SU-DHL-6 (cell line): Measurements from ENCODE around the gene RPGRIP1L.

Experiments
- H2AFZ ChIP-seq: fragments of 200-600 bp; sonication (generic); 2 replicates; pipeline ENCODE4 v1.6.1; 2014; ENCODE audit warnings: low read depth, mild to moderate bottlenecking, moderate library complexity, mixed read lengths, antibody characterized with exemption, low read length; ENCODE audit not compliant: severe bottlenecking
- H3F3A ChIP-seq: fragments of 200-600 bp; shearing (Covaris generic); 2 replicates; pipeline ENCODE4 v1.6.0; 2016; ENCODE audit warnings: antibody characterized with exemption, mild to moderate bottlenecking; ENCODE audit not compliant: insufficient read depth
- H3K27ac ChIP-seq: fragments of 200-600 bp; sonication (generic); 2 replicates; pipeline ENCODE4 v1.5.1; 2016; ENCODE audit warnings: low read depth, mild to moderate bottlenecking, low read length, moderate library complexity, mixed read lengths
- H3K27me3 ChIP-seq: fragments of 200-600 bp; sonication (generic), shearing (Covaris generic); 2 replicates; pipeline ENCODE4 v1.6.0; 2014; ENCODE audit warnings: mild to moderate bottlenecking, low read length
- H3K36me3 ChIP-seq: fragments of 200-600 bp; sonication (generic); 2 replicates; pipeline ENCODE4 v1.6.1; 2014; ENCODE audit warnings: mild to moderate bottlenecking, low read length, mixed read lengths
- H3K4me2 ChIP-seq: fragments of 300-600, 200-600 bp; shearing (Covaris generic), sonication (generic); 2 replicates; pipeline ENCODE4 v1.6.0; 2014; ENCODE audit warnings: low read length, low read depth, mild to moderate bottlenecking; ENCODE audit not compliant: poor library complexity, severe bottlenecking
- H3K4me3 ChIP-seq: fragments of 200-600 bp; sonication (generic); 2 replicates; pipeline ENCODE4 v1.5.1; 2014; ENCODE audit warnings: antibody characterized with exemption, low read length, mild to moderate bottlenecking, mixed read lengths; ENCODE audit not compliant: insufficient read depth, poor library complexity, severe bottlenecking
- H3K79me2 ChIP-seq: fragments of 200-600 bp; sonication (generic); 2 replicates; pipeline ENCODE4 v1.6.1; 2014; ENCODE audit warnings: mild to moderate bottlenecking, low read length, moderate library complexity; ENCODE audit not compliant: insufficient read depth
- H3K9ac ChIP-seq: fragments of 200-600 bp; sonication (generic); 2 replicates; pipeline ENCODE4 v1.7.0; 2014; ENCODE audit warnings: mild to moderate bottlenecking, low read length
- H3K9me2 ChIP-seq: fragments of 200-600 bp; sonication (generic); replicated peaks from 2 replicates; pipeline ENCODE4 v1.6.1; 2014; ENCODE audit warnings: low read length; ENCODE audit not compliant: insufficient read depth
- H3K9me3 ChIP-seq: fragments of 200-600 bp; sonication (generic); 2 replicates; pipeline ENCODE4 v1.6.1; 2014; ENCODE audit warnings: low read length, mixed read lengths; ENCODE audit not compliant: insufficient read depth
- H4K20me1 ChIP-seq: fragments of 200-600 bp; sonication (generic); 2 replicates; pipeline ENCODE4 v1.6.1; 2014; ENCODE audit warnings: low read depth, mild to moderate bottlenecking, antibody characterized with exemption, low read length, moderate library complexity, mixed read lengths
- CTCF ChIP-seq: fragments of 200-600 bp; sonication (generic); IDR thresholded peaks from one replicate; pipeline ENCODE4 v1.5.1; 2017; ENCODE audit warnings: antibody characterized with exemption, mild to moderate bottlenecking, low read length, moderate library complexity; ENCODE audit not compliant: insufficient read depth, poor library complexity, severe bottlenecking
- EZH2phosphoT487 ChIP-seq: fragments of 200-600 bp; sonication (generic), shearing (Covaris generic); conservative IDR thresholded peaks from 2 replicates; pipeline ENCODE4 v1.6.1; 2018; ENCODE audit warnings: mild to moderate bottlenecking, antibody characterized with exemption, low read length, moderate library complexity, mixed read lengths

The RPGRIP1L gene

GRCh38 chr16:53745753-53746266 lies 42.2 kb upstream of the RPGRIP1L start:
- Histone ChIP-seq H2AFZ (no peak overlapping the region), H3K36me3 (no peaks in the 10 kb centered on the region), H3K9me3 (no peaks in the 10 kb centered on the region), H3K79me2 (no peaks in the 10 kb centered on the region), H3K9ac (no peak overlapping the region), H3K9me2 (no peaks in the 10 kb centered on the region), H3F3A (no peaks in the 10 kb centered on the region), H3K27ac (no peak overlapping the region), H3K4me3 (no peak overlapping the region), H3K4me2 (no peak overlapping the region), H3K27me3 (no peaks in the 10 kb centered on the region), H4K20me1 (peaks cover 11% of the 10 kb centered on the region; the same call in 1 of the 2 replicates)
- TF ChIP-seq CTCF = no peak
- no peak for TF ChIP-seq EZH2phosphoT487

- Histone ChIP-seq H3K79me2 (no peaks in the 10 kb centered on the region; the same call in 1 of the 2 replicates), H3K4me2 (no peak overlapping the region), H3K27me3 (no peaks in the 10 kb centered on the region), H4K20me1 (peaks cover 11% of the 10 kb centered on the region; the same call in 1 of the 2 replicates), H3K9me2 (no peaks in the 10 kb centered on the region), H3K36me3 (no peaks in the 10 kb centered on the region), H3K9me3 (no peaks in the 10 kb centered on the region), H2AFZ (no peak overlapping the region), H3F3A (no peaks in the 10 kb centered on the region), H3K27ac (no peak overlapping the region), H3K4me3 (no peak overlapping the region), H3K9ac (no peak overlapping the region)
- no peak for TF ChIP-seq EZH2phosphoT487
- no peak for TF ChIP-seq CTCF
Measured at GRCh38 chr16:53745086-53745485, 41.4 kb upstream of the RPGRIP1L start.

GRCh38 chr16:53744449-53744848 lies 40.8 kb upstream of the RPGRIP1L start:
- H3K36me3 ChIP-seq = no peaks in the 10 kb centered on the region
- TF ChIP-seq CTCF = no peak
- TF ChIP-seq EZH2phosphoT487 = no peak
- H2AFZ ChIP-seq = no peak overlapping the region
- H3K79me2 ChIP-seq = no peaks in the 10 kb centered on the region; the same call in 1 of the 2 replicates
- H3K27me3 ChIP-seq = no peaks in the 10 kb centered on the region
- no peak overlapping the region for H3K9ac ChIP-seq
- H3K9me2 ChIP-seq = no peaks in the 10 kb centered on the region
- no peak overlapping the region for H3K4me3 ChIP-seq
- H3K27ac ChIP-seq = no peak overlapping the region
- H3F3A ChIP-seq = no peaks in the 10 kb centered on the region
- peaks cover 11% of the 10 kb centered on the region; the same call in 1 of the 2 replicates for H4K20me1 ChIP-seq
- H3K9me3 ChIP-seq = no peaks in the 10 kb centered on the region
- no peak overlapping the region for H3K4me2 ChIP-seq
